OCI-LY7 (cell line): ENCODE data around the gene OR8K5.

Experiments
- CTCF ChIP-seq: fragments of 200-600 bp; sonication (generic); conservative IDR thresholded peaks from 2 replicates; pipeline ENCODE4 v1.5.1; 2014; ENCODE audit warnings: mild to moderate bottlenecking, antibody characterized with exemption, low read length, moderate library complexity, mixed read lengths
- EZH2phosphoT487 ChIP-seq: fragments of 200-600 bp; sonication (generic); IDR thresholded peaks from 2 replicates; pipeline ENCODE4 v1.6.1; 2018; ENCODE audit warnings: low read depth, borderline replicate concordance, mild to moderate bottlenecking, mixed run types, antibody characterized with exemption, low read length, moderate library complexity, mixed read lengths

- TF ChIP-seq CTCF, result no peak
- TF ChIP-seq EZH2phosphoT487, result no peak
Measured at GRCh38 chr11:56152333-56152732, 7.8 kb downstream of the OR8K5 start.
